CD14-positive monocyte (primary cell): ENCODE results near the gene NSUN7. TPM values are rescaled to one million over a fixed set of nuclear protein-coding genes. Genes with fewer than 3 reads are reported as not detected.

ENCODE experiments used
- DNase-seq, 3 donors: peaks; one replicate each; pipeline ENCODE4 v3.0.0-alpha.2; 2011 to 2022
- H2AFZ ChIP-seq: 2 replicates; pipeline ENCODE4 v1.6.0; 2012; ENCODE audit warnings: mild to moderate bottlenecking, low read depth, low read length, inconsistent platforms; ENCODE audit not compliant: insufficient read depth, poor library complexity, severe bottlenecking
- H3K27ac ChIP-seq, 2 donors: 1 replicate in 1 of 2; 2 replicates in 1 of 2; pipeline ENCODE4 v1.5.1; 2012 to 2013; ENCODE audit warnings: low read length in 2 of 2, control low read depth in 1 of 2, inconsistent platforms in 1 of 2, low read depth in 1 of 2, mild to moderate bottlenecking in 1 of 2
- H3K27me3 ChIP-seq, 2 donors: one replicate each; pipeline versions ENCODE4 v1.6.0 to v1.6.1; 2011 to 2013; ENCODE audit warnings: low read length in 2 of 2; ENCODE audit not compliant: control insufficient read depth in 2 of 2, insufficient read depth in 2 of 2
- H3K36me3 ChIP-seq, 2 donors: replicated peaks in 1 of 2; 1 replicate in 1 of 2; 2 replicates in 1 of 2; pipeline versions ENCODE4 v1.5.1 to v1.6.1; 2012 to 2013; ENCODE audit warnings: low read length in 2 of 2, control low read depth in 1 of 2, inconsistent platforms in 1 of 2, mild to moderate bottlenecking in 1 of 2; ENCODE audit not compliant: insufficient read depth in 2 of 2, control insufficient read depth in 1 of 2
- H3K4me1 ChIP-seq, 2 donors: 1 replicate in 1 of 2; 2 replicates in 1 of 2; pipeline versions ENCODE4 v1.5.1 to v1.6.1; 2012 to 2013; ENCODE audit warnings: low read length in 2 of 2, control low read depth in 1 of 2, inconsistent platforms in 1 of 2, mild to moderate bottlenecking in 1 of 2, moderate library complexity in 1 of 2; ENCODE audit not compliant: insufficient read depth in 2 of 2, control insufficient read depth in 1 of 2
- H3K4me2 ChIP-seq: replicated peaks from 2 replicates; pipeline ENCODE3; 2012; ENCODE audit warnings: low read length, moderate library complexity, mild to moderate bottlenecking; ENCODE audit not compliant: poor library complexity, severe bottlenecking; ENCODE audit errors: extremely low read depth
- H3K4me3 ChIP-seq, 3 experiments: fragments of 200-600 bp in 1 of 3; sonication (generic) in 1 of 3; replicated peaks in 1 of 3; 1 replicate in 2 of 3; 2 replicates in 1 of 3; pipeline ENCODE4 v1.5.1; 2011 to 2013; ENCODE audit warnings: low read length in 3 of 3, mild to moderate bottlenecking in 3 of 3, control low read depth in 2 of 3, low read depth in 2 of 3, inconsistent platforms in 1 of 3, moderate library complexity in 1 of 3
- H3K79me2 ChIP-seq: 2 replicates; pipeline ENCODE4 v1.6.0; 2012; ENCODE audit warnings: mild to moderate bottlenecking, control low read depth, inconsistent platforms, low read length, moderate library complexity; ENCODE audit not compliant: insufficient read depth
- H3K9ac ChIP-seq: 2 replicates; pipeline ENCODE4 v1.6.0; 2017; ENCODE audit warnings: low read length, mild to moderate bottlenecking; ENCODE audit not compliant: insufficient read depth, poor library complexity, severe bottlenecking
- H3K9me3 ChIP-seq, 2 donors: replicated peaks in 1 of 2; 1 replicate in 1 of 2; 2 replicates in 1 of 2; pipeline versions ENCODE4 v1.5.1 to v1.6.1; 2012 to 2013; ENCODE audit warnings: low read length in 2 of 2, control low read depth in 1 of 2; ENCODE audit not compliant: control insufficient read depth in 1 of 2, insufficient read depth in 1 of 2
- H4K20me1 ChIP-seq: 2 replicates; pipeline ENCODE4 v1.6.0; 2012; ENCODE audit warnings: mild to moderate bottlenecking, low read length, control low read depth, moderate library complexity; ENCODE audit not compliant: insufficient read depth
- H3K27ac Mint-ChIP-seq, 7 donors: one replicate each; pipeline ENCODE4 v1.8.0; 2020; ENCODE audit warnings: mild to moderate bottlenecking in 7 of 7, mixed read lengths in 7 of 7, moderate library complexity in 6 of 7, inconsistent platforms in 2 of 7
- H3K27me3 Mint-ChIP-seq, 3 donors: one replicate each; pipeline ENCODE4 v1.8.0; 2021 to 2022; ENCODE audit warnings: low read depth in 3 of 3, mild to moderate bottlenecking in 3 of 3, mixed read lengths in 3 of 3, moderate library complexity in 3 of 3, inconsistent platforms in 1 of 3
- H3K36me3 Mint-ChIP-seq, 2 donors: one replicate each; pipeline ENCODE4 v1.8.0; 2020; ENCODE audit warnings: mixed read lengths in 2 of 2, inconsistent platforms in 1 of 2, mild to moderate bottlenecking in 1 of 2
- H3K4me1 Mint-ChIP-seq: one replicate; pipeline ENCODE4 v1.8.0; 2020; ENCODE audit warnings: mild to moderate bottlenecking, mixed read lengths
- H3K4me3 Mint-ChIP-seq, 2 donors: one replicate each; pipeline ENCODE4 v1.8.0; 2020; ENCODE audit warnings: mild to moderate bottlenecking in 2 of 2, mixed read lengths in 2 of 2, moderate library complexity in 1 of 2
- H3K9me3 Mint-ChIP-seq, 7 donors: one replicate each; pipeline ENCODE4 v1.8.0; 2020 to 2022; ENCODE audit warnings: mixed read lengths in 7 of 7, mild to moderate bottlenecking in 6 of 7, moderate library complexity in 6 of 7, inconsistent platforms in 2 of 7
- CTCF ChIP-seq: fragments of 200-600 bp; IDR thresholded peaks from one replicate; pipeline ENCODE4 v1.8.0; 2022; ENCODE audit warnings: antibody characterized with exemption, mild to moderate bottlenecking
- WGBS: methylation state at CpG from one replicate; pipeline ENCODE4 v1.1.5; 2013; ENCODE audit warnings: missing lambda C conversion rate; ENCODE audit not compliant: insufficient coverage; 5-methylcytosine and 5-hydroxymethylcytosine counted together
- intact Hi-C, 2 donors: fragments of 100-400 bp; cut with micrococcal nuclease; formaldehyde crosslinking; loops; one replicate each; pipeline versions ENCODE4 v1.15.0 to v1.15.1; 2023
- polyA plus RNA-seq, 3 donors: library from polyadenylated mRNA; depleted of rRNA in 1 of 3; unstranded in 2 of 3; stranded (reverse) in 1 of 3; fragments of 300-500 nt in 2 of 3; fragments of >200 nt in 1 of 3; fragmentation: Illumina TruSeq in 2 of 3; gene quantifications; 1 replicate in 2 of 3; 2 replicates in 1 of 3; pipeline ENCODE4 v1.2.3, GENCODE V29; 2012 to 2021

The NSUN7 gene
- polyA plus RNA-seq, 3 donors = 0.21 to 0.62 (median 0.57) TPM

GRCh38 chr4:40788331-40788730 lies 38.6 kb downstream of the NSUN7 start:
- no peaks in the 10 kb centered on the region for H3K36me3 ChIP-seq
- Mint-ChIP-seq H3K4me3 (no peak overlapping the region), H3K27me3 (peaks cover 2 to 3% (median 2%) of the 10 kb centered on the region in 3 donors), H3K9me3 (no peaks in the 10 kb centered on the region), H3K4me1 (peaks cover 16% of the 10 kb centered on the region), H3K27ac (no peak overlapping the region), H3K36me3 (no peaks in the 10 kb centered on the region)
- no peak overlapping the region for H3K4me2 ChIP-seq
- no peaks in the 10 kb centered on the region for H3K9me3 ChIP-seq
- H3K27ac ChIP-seq = no peak overlapping the region
- intact Hi-C loops = loop anchor here in 1 of 2 donors (5.0 kb wide), 1 partner anchor 36 kb away; no protein-coding TSS in a partner anchor
- H3K9ac ChIP-seq = no peak overlapping the region
- WGBS = no CpG with 5 or more reads among the region's 2 CpGs
- H3K79me2 ChIP-seq = no peaks in the 10 kb centered on the region
- peak overlapping the region in 1 of 3 experiments; percentile 3 for H3K4me3 ChIP-seq
- peaks cover 11% of the 10 kb centered on the region in 2 donors for H3K4me1 ChIP-seq
- H4K20me1 ChIP-seq = no peaks in the 10 kb centered on the region
- no peak overlapping the region for H2AFZ ChIP-seq
- TF ChIP-seq CTCF = no peak
- DNase-seq = no peak
- no peaks in the 10 kb centered on the region for H3K27me3 ChIP-seq

GRCh38 chr4:40789031-40789430 lies 39.3 kb downstream of the NSUN7 start:
- peak overlapping the region; percentile 19 for H3K4me2 ChIP-seq
- Mint-ChIP-seq H3K4me1 (peaks cover 16% of the 10 kb centered on the region), H3K27me3 (peaks cover 0 to 2% (median 2%) of the 10 kb centered on the region in 3 donors), H3K4me3 (peak overlapping the region in 1 of 2 donors; percentile 55), H3K36me3 (no peaks in the 10 kb centered on the region), H3K9me3 (no peaks in the 10 kb centered on the region), H3K27ac (no peak overlapping the region)
- TF ChIP-seq CTCF = no peak
- intact Hi-C loops = loop anchor here in 1 of 2 donors (5.0 kb wide), 1 partner anchor 37 kb away; no protein-coding TSS in a partner anchor
- no peaks in the 10 kb centered on the region for H3K36me3 ChIP-seq
- no CpG with 5 or more reads among the region's 1 CpG for WGBS
- no peaks in the 10 kb centered on the region for H3K27me3 ChIP-seq
- no peak overlapping the region for H2AFZ ChIP-seq
- H3K79me2 ChIP-seq = no peaks in the 10 kb centered on the region
- peaks cover 11% of the 10 kb centered on the region in 2 donors for H3K4me1 ChIP-seq
- H3K27ac ChIP-seq = no peak overlapping the region
- peak in 2 of 3 donors; percentile 12 to 29 for DNase-seq
- no peak overlapping the region for H3K4me3 ChIP-seq
- no peaks in the 10 kb centered on the region for H3K9me3 ChIP-seq
- no peak overlapping the region for H3K9ac ChIP-seq
- no peaks in the 10 kb centered on the region for H4K20me1 ChIP-seq
